ENCODE data around the gene SYCP2L.

DNA sequence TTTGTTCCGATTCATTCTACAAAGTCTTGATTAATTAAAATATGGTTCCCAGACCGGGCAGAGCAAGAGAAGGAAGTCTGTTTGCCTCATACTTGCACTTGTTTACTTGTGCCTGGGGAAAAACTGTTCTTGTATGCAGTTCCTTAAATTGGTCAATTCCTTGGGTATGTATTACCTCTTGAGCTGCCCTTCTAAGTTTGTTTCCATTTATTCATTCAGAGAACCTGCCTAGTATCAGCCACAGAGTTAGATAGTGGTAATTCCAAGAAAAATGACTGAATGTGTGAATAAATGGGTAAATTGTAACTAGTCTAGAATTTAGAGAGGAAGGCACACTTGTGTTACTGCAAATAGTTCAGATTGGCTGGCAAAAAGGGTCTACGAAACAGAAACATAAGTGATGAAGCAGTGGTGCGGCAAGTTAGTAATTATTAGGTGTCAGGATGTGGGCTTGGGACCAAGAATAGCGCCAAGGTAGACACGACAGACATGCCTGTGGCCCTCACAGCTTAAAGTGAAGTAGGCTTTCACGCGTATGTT is 48.0 kb upstream of the SYCP2L start:
- TF ChIP-seq GATA2 (IDR thresholded peaks at IDR 0.05; ENCODE audit: low read depth, low read length) (no peak), GATA3 (IDR thresholded peaks at IDR 0.05; ENCODE audit: low read depth, low read length) (no peak)
